Measurements from ENCODE around the gene WASF2.

The WASF2 gene

GRCh38 chr1:27430903-27431600 is 58.9 kb downstream of the WASF2 start:
- TF ChIP-seq TAF1 (IDR thresholded peaks at IDR 0.05; ENCODE audit: borderline replicate concordance, insufficient read depth, low read length): no peak

GRCh38 chr1:27429029-27429425 is 60.9 kb downstream of the WASF2 start:
- TF ChIP-seq REST (IDR thresholded peaks at IDR 0.05; ENCODE audit: insufficient read depth in 1 of 2, low read depth in 2 of 2, low read length in 2 of 2) (no peak), POLR2AphosphoS5 (IDR thresholded peaks at IDR 0.05; ENCODE audit: low read depth, low read length) (no peak), FOXP2 (optimal IDR thresholded peaks at IDR 0.05; ENCODE audit: borderline replicate concordance, extremely low read depth, extremely low read length, insufficient read depth) (no peak), SIN3A (IDR thresholded peaks at IDR 0.05; ENCODE audit: borderline replicate concordance, insufficient read depth, low read length) (no peak), TAF1 (IDR thresholded peaks at IDR 0.05; ENCODE audit: borderline replicate concordance, insufficient read depth, low read length) (no peak)

GRCh38 chr1:27428316-27429028 is 61.5 kb downstream of the WASF2 start:
- TF ChIP-seq POLR2AphosphoS5 (IDR thresholded peaks at IDR 0.05; ENCODE audit: low read depth, low read length) (no peak), FOXP2 (optimal IDR thresholded peaks at IDR 0.05; ENCODE audit: borderline replicate concordance, extremely low read depth, extremely low read length, insufficient read depth) (no peak), SIN3A (IDR thresholded peaks at IDR 0.05; ENCODE audit: borderline replicate concordance, insufficient read depth, low read length) (no peak), REST (IDR thresholded peaks at IDR 0.05; ENCODE audit: insufficient read depth in 1 of 2, low read depth in 2 of 2, low read length in 2 of 2) (no peak), TAF1 (IDR thresholded peaks at IDR 0.05; ENCODE audit: borderline replicate concordance, insufficient read depth, low read length) (no peak)

- TF ChIP-seq SIN3A (IDR thresholded peaks at IDR 0.05; ENCODE audit: borderline replicate concordance, insufficient read depth, low read length) (no peak), FOXP2 (optimal IDR thresholded peaks at IDR 0.05; ENCODE audit: borderline replicate concordance, extremely low read depth, extremely low read length, insufficient read depth) (no peak), TAF1 (IDR thresholded peaks at IDR 0.05; ENCODE audit: borderline replicate concordance, insufficient read depth, low read length) (no peak), REST (IDR thresholded peaks at IDR 0.05; ENCODE audit: insufficient read depth in 1 of 2, low read depth in 2 of 2, low read length in 2 of 2) (no peak), POLR2AphosphoS5 (IDR thresholded peaks at IDR 0.05; ENCODE audit: low read depth, low read length) (no peak)
These were observed 62.1 kb downstream of the WASF2 start for GRCh38 chr1:27427816-27428315.

- TF ChIP-seq FOXP2 (optimal IDR thresholded peaks at IDR 0.05; ENCODE audit: borderline replicate concordance, extremely low read depth, extremely low read length, insufficient read depth) (no peak), SIN3A (IDR thresholded peaks at IDR 0.05; ENCODE audit: borderline replicate concordance, insufficient read depth, low read length) (no peak), TAF1 (IDR thresholded peaks at IDR 0.05; ENCODE audit: borderline replicate concordance, insufficient read depth, low read length) (no peak)
These were observed 62.6 kb downstream of the WASF2 start for GRCh38 chr1:27427329-27427728.

- TF ChIP-seq FOXP2 (optimal IDR thresholded peaks at IDR 0.05; ENCODE audit: borderline replicate concordance, extremely low read depth, extremely low read length, insufficient read depth): no peak
- TF ChIP-seq SIN3A (IDR thresholded peaks at IDR 0.05; ENCODE audit: borderline replicate concordance, insufficient read depth, low read length): no peak
- TF ChIP-seq POLR2AphosphoS5 (IDR thresholded peaks at IDR 0.05; ENCODE audit: low read depth, low read length): no peak
- no peak for TF ChIP-seq TAF1 (IDR thresholded peaks at IDR 0.05; ENCODE audit: borderline replicate concordance, insufficient read depth, low read length)
- no peak for TF ChIP-seq REST (IDR thresholded peaks at IDR 0.05; ENCODE audit: insufficient read depth in 1 of 2, low read depth in 2 of 2, low read length in 2 of 2)
These were observed 66.3 kb downstream of the WASF2 start for GRCh38 chr1:27423709-27424108.

All from PFSK-1 (cell line).